LNCaP clone FGC (cell line): ENCODE results near the gene TMEM144.
A peak's percentile ranks its signal among the peaks of the same experiment; 100 is the strongest.

Experiments
- DNase-seq: peaks from one replicate; pipeline ENCODE4 v3.0.0-alpha.2; 2011; ENCODE audit warnings: low read depth
- H3K4me3 ChIP-seq: 2 replicates; pipeline ENCODE4 v1.5.1; 2011; ENCODE audit warnings: mild to moderate bottlenecking, low read depth, low read length, control low read depth
- TF ChIP-seq, protein P1 (sequence below): IDR thresholded peaks from 2 replicates; pipeline ENCODE4 v1.5.1; 2012; ENCODE audit warnings: mild to moderate bottlenecking; ENCODE audit not compliant: control insufficient read depth, insufficient read depth; ENCODE audit errors: extremely low read depth

TMEM144 gene

GRCh38 chr4:158202481-158202880 is 7.8 kb upstream of the TMEM144 start:
- TF ChIP-seq, protein P1, sequence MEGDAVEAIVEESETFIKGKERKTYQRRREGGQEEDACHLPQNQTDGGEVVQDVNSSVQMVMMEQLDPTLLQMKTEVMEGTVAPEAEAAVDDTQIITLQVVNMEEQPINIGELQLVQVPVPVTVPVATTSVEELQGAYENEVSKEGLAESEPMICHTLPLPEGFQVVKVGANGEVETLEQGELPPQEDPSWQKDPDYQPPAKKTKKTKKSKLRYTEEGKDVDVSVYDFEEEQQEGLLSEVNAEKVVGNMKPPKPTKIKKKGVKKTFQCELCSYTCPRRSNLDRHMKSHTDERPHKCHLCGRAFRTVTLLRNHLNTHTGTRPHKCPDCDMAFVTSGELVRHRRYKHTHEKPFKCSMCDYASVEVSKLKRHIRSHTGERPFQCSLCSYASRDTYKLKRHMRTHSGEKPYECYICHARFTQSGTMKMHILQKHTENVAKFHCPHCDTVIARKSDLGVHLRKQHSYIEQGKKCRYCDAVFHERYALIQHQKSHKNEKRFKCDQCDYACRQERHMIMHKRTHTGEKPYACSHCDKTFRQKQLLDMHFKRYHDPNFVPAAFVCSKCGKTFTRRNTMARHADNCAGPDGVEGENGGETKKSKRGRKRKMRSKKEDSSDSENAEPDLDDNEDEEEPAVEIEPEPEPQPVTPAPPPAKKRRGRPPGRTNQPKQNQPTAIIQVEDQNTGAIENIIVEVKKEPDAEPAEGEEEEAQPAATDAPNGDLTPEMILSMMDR = no peak
- no peak overlapping the region for H3K4me3 ChIP-seq
- no peak for DNase-seq

DNA sequence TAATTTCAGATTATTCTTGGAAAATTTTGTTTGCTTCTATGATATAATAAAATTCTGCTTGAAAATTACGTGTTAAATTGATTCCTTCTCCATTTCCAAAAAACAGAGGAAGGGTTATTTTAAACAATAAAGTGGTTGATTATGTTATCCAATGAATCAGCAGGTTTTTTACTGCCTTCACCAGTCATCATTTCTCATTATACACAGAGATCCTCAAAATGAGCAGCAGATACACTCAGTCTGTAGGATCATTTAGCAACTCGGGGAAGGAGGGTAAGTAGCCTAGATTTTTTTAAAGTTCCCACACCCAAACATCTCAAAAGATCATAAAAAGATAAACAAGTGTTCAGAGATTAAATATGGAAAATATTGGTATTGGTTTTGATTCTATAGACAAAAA is 6.8 kb upstream of the TMEM144 start:
- no peak for DNase-seq
- TF ChIP-seq, protein P1 = no peak
- no peak overlapping the region for H3K4me3 ChIP-seq

DNA sequence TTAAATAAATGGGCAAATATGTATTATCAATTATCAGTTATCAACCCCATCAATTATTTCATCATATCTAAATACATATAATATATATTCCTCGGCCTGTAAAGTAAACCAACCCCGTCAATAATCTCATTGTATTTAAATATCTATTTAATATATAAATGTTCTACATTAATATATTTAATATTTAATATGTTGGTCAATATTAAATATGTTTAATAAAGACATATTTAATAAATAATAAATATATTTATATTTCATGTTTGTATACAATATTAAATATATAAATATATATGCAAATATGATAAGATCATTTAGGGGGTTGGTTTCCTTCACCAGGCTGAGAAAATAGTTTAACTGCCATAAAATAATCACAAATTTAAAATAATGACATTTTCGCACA is 6.4 kb upstream of the TMEM144 start:
- H3K4me3 ChIP-seq = no peak overlapping the region
- TF ChIP-seq, protein P1 = no peak
- no peak for DNase-seq

GRCh38 chr4:158208963-158209640 is 1.2 kb upstream of the TMEM144 start:
- TF ChIP-seq, protein P1 = no peak
- no peak overlapping the region for H3K4me3 ChIP-seq
- DNase-seq = no peak

DNA sequence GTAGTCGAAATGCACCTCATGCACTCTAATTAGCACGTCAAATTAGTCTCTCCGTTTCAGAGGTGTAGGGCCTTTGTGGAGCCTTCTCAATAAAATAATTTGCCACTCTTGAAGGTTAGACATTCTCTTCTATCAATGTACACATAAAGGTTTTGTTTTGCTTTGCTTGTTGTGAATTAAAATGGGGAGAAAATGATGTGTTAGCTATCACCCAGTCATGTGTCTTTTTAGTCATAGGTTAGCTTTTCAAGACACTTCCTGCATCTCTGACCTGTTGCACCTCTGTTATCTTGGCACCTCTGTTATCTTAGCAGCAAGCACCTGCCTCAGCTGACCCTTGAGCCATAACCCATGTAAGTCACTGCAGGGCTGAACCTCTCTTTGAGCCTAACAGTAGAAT is 936 bp downstream of the TMEM144 start:
- H3K4me3 ChIP-seq = peak overlapping the region; percentile 65
- DNase-seq = no peak
- TF ChIP-seq, protein P1 = no peak

DNA sequence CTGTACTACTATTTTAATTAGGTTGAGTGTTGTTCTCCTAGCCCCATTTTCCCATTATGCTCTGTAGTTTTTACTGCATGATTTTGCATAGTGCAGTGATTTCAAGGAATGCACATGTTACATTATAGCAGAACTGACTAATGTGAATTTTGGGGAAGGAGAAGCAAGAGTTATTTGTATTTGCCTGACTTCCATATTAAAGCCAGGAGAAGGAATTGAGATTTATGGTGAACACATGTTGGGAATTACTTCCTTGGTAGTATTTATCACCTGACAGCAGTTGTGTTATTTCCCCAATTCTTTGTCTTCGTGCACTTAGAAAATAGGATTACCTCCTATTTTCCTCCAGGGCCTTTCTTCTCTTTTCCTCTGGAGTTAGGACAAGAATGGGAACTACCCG is 3.2 kb downstream of the TMEM144 start:
- TF ChIP-seq, protein P1 = no peak
- no peak for DNase-seq
- no peak overlapping the region for H3K4me3 ChIP-seq

DNA sequence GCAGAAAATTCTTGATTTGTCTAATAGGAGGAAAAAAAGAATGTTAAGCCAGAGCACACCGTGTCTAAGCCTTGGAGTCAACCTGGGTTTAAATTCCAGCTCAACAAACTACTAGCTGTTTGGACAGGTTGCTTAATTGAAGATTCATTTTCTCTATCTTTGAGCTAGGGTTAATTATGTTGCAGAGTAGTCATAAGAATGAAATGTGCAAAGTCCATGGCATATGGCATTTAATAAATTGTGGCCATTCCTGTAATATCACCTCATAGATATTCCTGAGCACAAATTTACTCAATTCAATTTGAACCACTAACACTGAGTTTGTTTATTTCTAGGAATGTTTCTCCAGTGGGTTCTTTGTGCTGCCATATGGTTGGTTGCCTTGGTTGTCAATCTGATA is 4.6 kb downstream of the TMEM144 start:
- no peak for DNase-seq
- H3K4me3 ChIP-seq = no peak overlapping the region
- TF ChIP-seq, protein P1 = no peak
